GM12873 (cell line): ENCODE results near the gene LOXHD1.

Experiments
- CTCF ChIP-seq: IDR thresholded peaks from 2 replicates; pipeline ENCODE4 v1.5.1; 2012; ENCODE audit warnings: low read depth, mild to moderate bottlenecking, moderate library complexity, low read length, control low read depth; ENCODE audit not compliant: insufficient read depth; ENCODE audit errors: missing control alignments

LOXHD1 gene

GRCh38 chr18:46625069-46625468, 32.0 kb downstream of the LOXHD1 start:
- TF ChIP-seq CTCF: no peak

GRCh38 chr18:46624127-46624526, 32.9 kb downstream of the LOXHD1 start:
- no peak for TF ChIP-seq CTCF

GRCh38 chr18:46623541-46623940, 33.5 kb downstream of the LOXHD1 start:
- no peak for TF ChIP-seq CTCF

GRCh38 chr18:46622999-46623398, 34.0 kb downstream of the LOXHD1 start:
- TF ChIP-seq CTCF: no peak

- TF ChIP-seq CTCF: no peak
Measured at GRCh38 chr18:46622451-46622850, 34.6 kb downstream of the LOXHD1 start.

- no peak for TF ChIP-seq CTCF
Measured at GRCh38 chr18:46621871-46622270, 35.1 kb downstream of the LOXHD1 start.

GRCh38 chr18:46621111-46621766, 35.8 kb downstream of the LOXHD1 start:
- TF ChIP-seq CTCF: no peak
